ENCODE data around the gene SAMD8. TPM values are rescaled to one million over a fixed set of nuclear protein-coding genes. Genes with fewer than 3 reads are reported as not detected.

Gene SAMD8
- total and polyA plus RNA-seq, 2 of the 8 experiments (the other 6 are each of a cell fraction or from before 2014, with no cell fraction given): 11.7 to 20.9 TPM

- Histone ChIP-seq H2BK120ac (replicated peaks; ENCODE audit: low read depth, low read length) (no peak overlapping the region), H2BK15ac (ENCODE audit: low read length) (no peak overlapping the region), H3K9ac (replicated peaks in 1 of 4; ENCODE audit: extremely low read depth in 1 of 4, low read depth in 3 of 4, low read length in 3 of 4) (no peak overlapping the region), H3K56ac (replicated peaks; ENCODE audit: insufficient read length, low read depth, low read length) (no peak overlapping the region), H3K23me2 (ENCODE audit: low read depth, low read length) (no peaks in the 10 kb centered on the region), H3K36me3 (ENCODE audit: control insufficient read depth in 2 of 4, insufficient read depth in 4 of 4, low read length in 3 of 4) (no peaks in the 10 kb centered on the region), H3K4me2 (ENCODE audit: insufficient read depth in 1 of 2, low read depth in 2 of 2, low read length in 2 of 2) (no peak overlapping the region), H3K4ac (replicated peaks; ENCODE audit: insufficient read length, low read depth, low read length) (no peak overlapping the region), H2BK5ac (ENCODE audit: low read depth, low read length) (0 out of 2 replicates have a peak overlapping the region, but pooled peaks have one; percentile 35), H4K5ac (ENCODE audit: insufficient read length, low read depth, low read length) (no peak overlapping the region), H2BK12ac (ENCODE audit: low read depth, low read length) (no peak overlapping the region), H4K20me1 (replicated peaks in 1 of 2; ENCODE audit: control insufficient read depth in 1 of 2, insufficient read depth in 2 of 2, low read length in 2 of 2) (no peaks in the 10 kb centered on the region), H3K18ac (ENCODE audit: extremely low read depth, low read length) (no peak overlapping the region), H2AFZ (ENCODE audit: low read length) (no peak overlapping the region), H4K8ac (ENCODE audit: extremely low read depth, insufficient read depth, low read length) (peak overlapping the region; percentile 42; the same call in 1 of the 2 replicates), H3K4me3 (ENCODE audit: extremely low read depth in 1 of 4, insufficient read depth in 2 of 4, low read depth in 3 of 4, low read length in 4 of 4) (no peak overlapping the region), H3K9me3 (ENCODE audit: insufficient read depth in 2 of 2, low read depth in 1 of 2, low read length in 1 of 2) (no peaks in the 10 kb centered on the region), H4K91ac (replicated peaks; ENCODE audit: insufficient read length, low read length) (no peak overlapping the region), H3K27me3 (replicated peaks in 1 of 4; ENCODE audit: control insufficient read depth in 3 of 4, extremely low read depth in 1 of 4, insufficient read depth in 3 of 4, low read length in 3 of 4) (no peaks in the 10 kb centered on the region), H3K23ac (ENCODE audit: insufficient read length) (no peak overlapping the region), H3K27ac (ENCODE audit: low read depth, low read length) (no peak overlapping the region), H2AK5ac (ENCODE audit: low read depth, low read length) (no peak overlapping the region; the same call in 1 of the 2 replicates), H3K79me2 (ENCODE audit: control insufficient read depth in 1 of 2, insufficient read depth in 2 of 2, low read length in 2 of 2) (no peaks in the 10 kb centered on the region), H2BK20ac (ENCODE audit: low read length) (no peak overlapping the region), H3K4me1 (replicated peaks in 1 of 4; ENCODE audit: control insufficient read depth in 3 of 4, insufficient read depth in 4 of 4, low read length in 3 of 4) (peaks cover 0 to 22% (median 13%) of the 10 kb centered on the region in 4 experiments; a peak in 6 of 7 replicates), H3K14ac (ENCODE audit: insufficient read length) (no peak overlapping the region), H3K79me1 (ENCODE audit: low read depth, low read length) (no peaks in the 10 kb centered on the region; the same call in 1 of the 2 replicates)
- CTCF ChIA-PET (ENCODE audit: partially characterized antibody): interaction anchor here (0.5 to 7.1 kb wide), 7 partner anchors 14 to 135 kb away, joined by 3 to 44 read pairs (median 8); partner anchors contain the start of gene COMTD1
- WGBS, 2 experiments (ENCODE audit: extremely low coverage in 1 of 2, insufficient coverage in 1 of 2, insufficient read length in 1 of 2, insufficient replicate concordance in 2 of 2, low coverage in 1 of 2, low lambda C conversion rate in 2 of 2, missing lambda C conversion rate in 1 of 2): 92% methylated on average over 11 of the region's 12 CpGs; no CpG with 5 or more reads in 1 of the 2 experiments
- no peak for TF ChIP-seq CREB1 (IDR thresholded peaks at IDR 0.05)
- TF ChIP-seq, protein P1, sequence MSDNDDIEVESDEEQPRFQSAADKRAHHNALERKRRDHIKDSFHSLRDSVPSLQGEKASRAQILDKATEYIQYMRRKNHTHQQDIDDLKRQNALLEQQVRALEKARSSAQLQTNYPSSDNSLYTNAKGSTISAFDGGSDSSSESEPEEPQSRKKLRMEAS (IDR thresholded peaks at IDR 0.05): no peak
- TF ChIP-seq EZH2 (IDR thresholded peaks at IDR 0.05; ENCODE audit: low read depth, low read length, severe bottlenecking): no peak
- no peak for TF ChIP-seq SP2 (IDR thresholded peaks at IDR 0.05; ENCODE audit: low read length)
- no peak for TF ChIP-seq E2F6 (IDR thresholded peaks at IDR 0.05)
- TF ChIP-seq POU5F1 (IDR thresholded peaks at IDR 0.05; ENCODE audit: low read depth, low read length): no peak
- TF ChIP-seq SUZ12 (IDR thresholded peaks at IDR 0.05; ENCODE audit: low read length): no peak
- POLR2A ChIA-PET (ENCODE audit: partially characterized antibody): interaction anchor here (0.8 to 2.0 kb wide), 2 partner anchors 9 to 951 kb away, joined by 3 to 7 read pairs; partner anchors contain the start of genes AP3M1 and SAMD8
- FAIRE-seq: no peak
- DNase-seq (ENCODE audit: low read depth in 1 of 2, low spot score in 2 of 2): no peak
Observed at GRCh38 chr10:75101416-75102251, 9.8 kb upstream of the SAMD8 start.

Data from H1 (cell line).